CD14-positive monocyte (primary cell): ENCODE results near the gene ZNF79. TPM values are rescaled to one million over a fixed set of nuclear protein-coding genes. Genes with fewer than 3 reads are reported as not detected.

Experiments used
- DNase-seq, 3 donors: peaks; one replicate each; pipeline ENCODE4 v3.0.0-alpha.2; 2011 to 2022
- H2AFZ ChIP-seq: 2 replicates; pipeline ENCODE4 v1.6.0; 2012; ENCODE audit warnings: mild to moderate bottlenecking, low read depth, low read length, inconsistent platforms; ENCODE audit not compliant: insufficient read depth, poor library complexity, severe bottlenecking
- H3K27ac ChIP-seq, 2 donors: 1 replicate in 1 of 2; 2 replicates in 1 of 2; pipeline ENCODE4 v1.5.1; 2012 to 2013; ENCODE audit warnings: low read length in 2 of 2, control low read depth in 1 of 2, inconsistent platforms in 1 of 2, low read depth in 1 of 2, mild to moderate bottlenecking in 1 of 2
- H3K27me3 ChIP-seq, 2 donors: one replicate each; pipeline versions ENCODE4 v1.6.0 to v1.6.1; 2011 to 2013; ENCODE audit warnings: low read length in 2 of 2; ENCODE audit not compliant: control insufficient read depth in 2 of 2, insufficient read depth in 2 of 2
- H3K36me3 ChIP-seq, 2 donors: replicated peaks in 1 of 2; 1 replicate in 1 of 2; 2 replicates in 1 of 2; pipeline versions ENCODE4 v1.5.1 to v1.6.1; 2012 to 2013; ENCODE audit warnings: low read length in 2 of 2, control low read depth in 1 of 2, inconsistent platforms in 1 of 2, mild to moderate bottlenecking in 1 of 2; ENCODE audit not compliant: insufficient read depth in 2 of 2, control insufficient read depth in 1 of 2
- H3K4me1 ChIP-seq, 2 donors: 1 replicate in 1 of 2; 2 replicates in 1 of 2; pipeline versions ENCODE4 v1.5.1 to v1.6.1; 2012 to 2013; ENCODE audit warnings: low read length in 2 of 2, control low read depth in 1 of 2, inconsistent platforms in 1 of 2, mild to moderate bottlenecking in 1 of 2, moderate library complexity in 1 of 2; ENCODE audit not compliant: insufficient read depth in 2 of 2, control insufficient read depth in 1 of 2
- H3K4me2 ChIP-seq: replicated peaks from 2 replicates; pipeline ENCODE3; 2012; ENCODE audit warnings: low read length, moderate library complexity, mild to moderate bottlenecking; ENCODE audit not compliant: poor library complexity, severe bottlenecking; ENCODE audit errors: extremely low read depth
- H3K4me3 ChIP-seq, 3 experiments: fragments of 200-600 bp in 1 of 3; sonication (generic) in 1 of 3; replicated peaks in 1 of 3; 1 replicate in 2 of 3; 2 replicates in 1 of 3; pipeline ENCODE4 v1.5.1; 2011 to 2013; ENCODE audit warnings: low read length in 3 of 3, mild to moderate bottlenecking in 3 of 3, control low read depth in 2 of 3, low read depth in 2 of 3, inconsistent platforms in 1 of 3, moderate library complexity in 1 of 3
- H3K79me2 ChIP-seq: 2 replicates; pipeline ENCODE4 v1.6.0; 2012; ENCODE audit warnings: mild to moderate bottlenecking, control low read depth, inconsistent platforms, low read length, moderate library complexity; ENCODE audit not compliant: insufficient read depth
- H3K9ac ChIP-seq: 2 replicates; pipeline ENCODE4 v1.6.0; 2017; ENCODE audit warnings: low read length, mild to moderate bottlenecking; ENCODE audit not compliant: insufficient read depth, poor library complexity, severe bottlenecking
- H3K9me3 ChIP-seq, 2 donors: replicated peaks in 1 of 2; 1 replicate in 1 of 2; 2 replicates in 1 of 2; pipeline versions ENCODE4 v1.5.1 to v1.6.1; 2012 to 2013; ENCODE audit warnings: low read length in 2 of 2, control low read depth in 1 of 2; ENCODE audit not compliant: control insufficient read depth in 1 of 2, insufficient read depth in 1 of 2
- H4K20me1 ChIP-seq: 2 replicates; pipeline ENCODE4 v1.6.0; 2012; ENCODE audit warnings: mild to moderate bottlenecking, low read length, control low read depth, moderate library complexity; ENCODE audit not compliant: insufficient read depth
- H3K27ac Mint-ChIP-seq, 7 donors: one replicate each; pipeline ENCODE4 v1.8.0; 2020; ENCODE audit warnings: mild to moderate bottlenecking in 7 of 7, mixed read lengths in 7 of 7, moderate library complexity in 6 of 7, inconsistent platforms in 2 of 7
- H3K27me3 Mint-ChIP-seq, 3 donors: one replicate each; pipeline ENCODE4 v1.8.0; 2021 to 2022; ENCODE audit warnings: low read depth in 3 of 3, mild to moderate bottlenecking in 3 of 3, mixed read lengths in 3 of 3, moderate library complexity in 3 of 3, inconsistent platforms in 1 of 3
- H3K36me3 Mint-ChIP-seq, 2 donors: one replicate each; pipeline ENCODE4 v1.8.0; 2020; ENCODE audit warnings: mixed read lengths in 2 of 2, inconsistent platforms in 1 of 2, mild to moderate bottlenecking in 1 of 2
- H3K4me1 Mint-ChIP-seq: one replicate; pipeline ENCODE4 v1.8.0; 2020; ENCODE audit warnings: mild to moderate bottlenecking, mixed read lengths
- H3K4me3 Mint-ChIP-seq, 2 donors: one replicate each; pipeline ENCODE4 v1.8.0; 2020; ENCODE audit warnings: mild to moderate bottlenecking in 2 of 2, mixed read lengths in 2 of 2, moderate library complexity in 1 of 2
- H3K9me3 Mint-ChIP-seq, 7 donors: one replicate each; pipeline ENCODE4 v1.8.0; 2020 to 2022; ENCODE audit warnings: mixed read lengths in 7 of 7, mild to moderate bottlenecking in 6 of 7, moderate library complexity in 6 of 7, inconsistent platforms in 2 of 7
- CTCF ChIP-seq: fragments of 200-600 bp; IDR thresholded peaks from one replicate; pipeline ENCODE4 v1.8.0; 2022; ENCODE audit warnings: antibody characterized with exemption, mild to moderate bottlenecking
- WGBS: methylation state at CpG from one replicate; pipeline ENCODE4 v1.1.5; 2013; ENCODE audit warnings: missing lambda C conversion rate; ENCODE audit not compliant: insufficient coverage; 5-methylcytosine and 5-hydroxymethylcytosine counted together
- intact Hi-C, 2 donors: fragments of 100-400 bp; cut with micrococcal nuclease; formaldehyde crosslinking; loops; one replicate each; pipeline versions ENCODE4 v1.15.0 to v1.15.1; 2023
- polyA plus RNA-seq, 3 donors: library from polyadenylated mRNA; depleted of rRNA in 1 of 3; unstranded in 2 of 3; stranded (reverse) in 1 of 3; fragments of 300-500 nt in 2 of 3; fragments of >200 nt in 1 of 3; fragmentation: Illumina TruSeq in 2 of 3; gene quantifications; 1 replicate in 2 of 3; 2 replicates in 1 of 3; pipeline ENCODE4 v1.2.3, GENCODE V29; 2012 to 2021
- small RNA-seq: library from RNA; depleted of rRNA; stranded (forward); fragments of <200 nt; gene quantifications from one replicate; pipeline ENCODE3, GENCODE V24; 2012; ENCODE audit warnings: low read depth; ENCODE audit not compliant: insufficient read length

Gene ZNF79
- polyA plus RNA-seq, 3 donors: 1.4 to 3.3 (median 2.0) TPM

DNA sequence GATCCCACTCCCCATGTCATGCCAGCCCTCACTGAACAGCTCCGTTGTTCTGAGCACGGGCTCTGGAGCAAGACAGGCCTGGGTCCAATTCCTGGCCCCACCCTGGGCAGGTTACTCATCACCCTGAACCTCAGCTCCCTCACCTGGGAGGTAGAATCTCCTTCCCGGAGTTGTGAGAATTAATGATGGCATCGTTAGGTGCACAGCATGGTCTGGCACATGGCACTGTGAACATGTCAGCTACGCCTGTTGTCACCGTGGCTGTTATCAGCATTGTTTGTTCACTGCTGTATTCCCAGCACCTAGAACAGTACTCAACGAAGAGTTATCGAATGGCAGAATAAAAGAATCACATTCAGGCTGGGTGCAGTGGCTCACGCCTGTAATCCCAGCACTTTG lies 70.1 kb downstream of the ZNF79 start:
- peaks cover 54 to 82% of the 10 kb centered on the region in 2 donors for H3K36me3 Mint-ChIP-seq
- Histone ChIP-seq H3K4me1 (no peaks in the 10 kb centered on the region), H3K27me3 (no peaks in the 10 kb centered on the region), H3K4me2 (no peak overlapping the region), H3K36me3 (peaks cover 77 to 92% of the 10 kb centered on the region in 2 donors), H3K27ac (no peak overlapping the region), H4K20me1 (no peaks in the 10 kb centered on the region), H2AFZ (no peak overlapping the region), H3K79me2 (no peaks in the 10 kb centered on the region), H3K9me3 (no peaks in the 10 kb centered on the region), H3K4me3 (no peak overlapping the region), H3K9ac (no peak overlapping the region)
- no peaks in the 10 kb centered on the region for H3K27me3 Mint-ChIP-seq
- H3K27ac Mint-ChIP-seq: no peak overlapping the region
- H3K4me1 Mint-ChIP-seq: no peaks in the 10 kb centered on the region
- H3K9me3 Mint-ChIP-seq: no peaks in the 10 kb centered on the region
- no peak for TF ChIP-seq CTCF
- no peak overlapping the region for H3K4me3 Mint-ChIP-seq
- 99% methylated on average over 8 of the region's 9 CpGs for WGBS
- no peak for DNase-seq
- intact Hi-C loops: no loop called here

Small RNA genes within 50 kb of the gene (small RNA-seq; reads per million reads assigned to genes)
- gene RF00019 (not detected), gene SNORA65 (48.7 reads per million, percentile 93 among the genes with 10 or more reads in this experiment)

Other genes with a start within 250 kb of the ZNF79 start
- 1 to 10 TPM in 1 of 3 donors, under 1 TPM in 2; 0.39 to 1.5 (median 0.94) TPM for gene GARNL3, start 159.6 kb upstream of the ZNF79 start, polyA plus RNA-seq
- gene SLC2A8, start 27.2 kb upstream of the ZNF79 start, polyA plus RNA-seq: 1 to 10 TPM; 6.6 to 8.7 (median 6.6) TPM
- 1,000 to 10,000 TPM in 1 of 3 donors, 100 to 1,000 TPM in 2; 417 to 1,509 (median 490) TPM for gene RPL12, start 27.0 kb downstream of the ZNF79 start, polyA plus RNA-seq
- gene LRSAM1, start 27.1 kb downstream of the ZNF79 start, polyA plus RNA-seq: 10 to 100 TPM in 1 of 3 donors, 1 to 10 TPM in 2; 6.0 to 19.8 (median 8.2) TPM
- gene STXBP1, start 187.9 kb downstream of the ZNF79 start, polyA plus RNA-seq: under 1 TPM in 2 of 3 donors, not detected in 1; 0.27 to 0.59 TPM